SH-SY5Y (cell line): Measurements from ENCODE around the gene SLC38A10.

ENCODE experiments used
- GATA2 ChIP-seq: IDR thresholded peaks from 2 replicates; pipeline ENCODE4 v1.6.1; 2011; ENCODE audit warnings: mild to moderate bottlenecking, low read depth, low read length
- GATA3 ChIP-seq: IDR thresholded peaks from 2 replicates; pipeline ENCODE4 v1.6.1; 2011; ENCODE audit warnings: low read depth, mild to moderate bottlenecking, low read length, moderate library complexity

DNA sequence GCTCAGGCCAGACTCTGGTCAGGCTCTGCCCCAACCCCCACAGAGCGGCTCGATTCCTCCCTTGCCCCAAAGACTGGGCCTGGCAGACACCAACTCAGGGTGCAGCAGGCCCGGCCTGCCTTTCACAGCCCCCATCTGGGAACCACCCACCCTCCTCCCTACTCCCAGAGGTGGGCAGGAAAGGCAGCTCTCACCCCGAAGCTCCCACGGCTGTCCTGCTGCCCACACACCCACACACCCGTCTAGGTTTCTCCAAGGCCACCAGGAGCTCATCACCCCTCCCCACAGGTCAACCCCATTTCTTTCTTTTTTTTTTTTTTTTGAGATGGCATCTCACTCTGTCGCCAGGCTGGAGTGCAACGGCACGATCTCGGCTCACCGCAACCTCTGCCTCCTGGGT is 76.1 kb downstream of the SLC38A10 start:
- TF ChIP-seq GATA2 = no peak
- no peak for TF ChIP-seq GATA3
